A375 (cell line): ENCODE data around the gene OR52E4. TPM values are rescaled to one million over a fixed set of nuclear protein-coding genes. Genes with fewer than 3 reads are reported as not detected.

ENCODE experiments used
- total RNA-seq: library from RNA; depleted of rRNA; stranded (reverse); fragments of >200 nt; shearing (Covaris generic); gene quantifications from 2 replicates; pipeline ENCODE4 v1.2.3, GENCODE V29; 2014; rRNA removed

The OR52E4 gene
- total RNA-seq = not detected in 2 replicates

GRCh38 chr11:5880329-5880728 lies at the start of gene OR52E4:
Gene OR52E4 (plus strand): TSS chr11:5880629. CDS start chr11:5884293, 3,664 bp downstream.

GRCh38 chr11:5841797-5842196 lies 38.6 kb upstream of the OR52E4 start, which contains the start of gene OR52E6:
Gene OR52E6 (minus strand): TSS chr11:5841897. CDS start chr11:5841897, 0 bp downstream.

GRCh38 chr11:5857590-5857989 lies 22.8 kb upstream of the OR52E4 start, which contains the start of gene OR52E8:
Gene OR52E8 (minus strand): TSS chr11:5857690. CDS start chr11:5857690, 0 bp downstream.

GRCh38 chr11:5892908-5893307 lies 12.5 kb downstream of the OR52E4 start, which contains the start of gene OR52E5:
Gene OR52E5 (plus strand): TSS chr11:5893208. CDS start chr11:5900777, 7,569 bp downstream.

Other genes starting within 250 kb of the OR52E4 start
- 9.8 and 11.9 TPM in 2 replicates for gene TRIM5, start 195.6 kb upstream of the OR52E4 start, total RNA-seq
- gene TRIM22, start 190.8 kb upstream of the OR52E4 start, total RNA-seq = 1.3 and 1.7 TPM in 2 replicates
- not detected in 2 replicates for gene OR56B1, start 144.2 kb upstream of the OR52E4 start, total RNA-seq
- gene OR52N4, start 126.4 kb upstream of the OR52E4 start, total RNA-seq = not detected in 2 replicates
- gene OR52N5, start 97.3 kb upstream of the OR52E4 start, total RNA-seq = not detected in 2 replicates
- not detected in 2 replicates for gene OR52N1, start 89.4 kb upstream of the OR52E4 start, total RNA-seq
- gene OR52N2, start 71.7 kb upstream of the OR52E4 start, total RNA-seq = not detected in 2 replicates
- not detected in 2 replicates for gene OR52E6, start 38.7 kb upstream of the OR52E4 start, total RNA-seq
- gene OR52E8, start 22.9 kb upstream of the OR52E4 start, total RNA-seq = not detected in 2 replicates
- not detected in 2 replicates for gene OR52E5, start 12.6 kb downstream of the OR52E4 start, total RNA-seq
- gene OR56A3, start 61.6 kb downstream of the OR52E4 start, total RNA-seq = not detected in 2 replicates
- not detected in 2 replicates for gene OR56A5, start 87.9 kb downstream of the OR52E4 start, total RNA-seq
- not detected in 2 replicates for gene OR52L1, start 106.4 kb downstream of the OR52E4 start, total RNA-seq
- gene OR56A4, start 126.3 kb downstream of the OR52E4 start, total RNA-seq = not detected in 2 replicates
- not detected in 2 replicates for gene OR56A1, start 150.1 kb downstream of the OR52E4 start, total RNA-seq
- not detected in 2 replicates for gene OR56B4, start 227.1 kb downstream of the OR52E4 start, total RNA-seq